Measurements from ENCODE around the gene SALL4. TPM values are rescaled to one million over a fixed set of nuclear protein-coding genes. Genes with fewer than 3 reads are reported as not detected.
"Not testable (repeated sequence)": the region's sequence is repeated elsewhere in the genome, so short reads cannot be mapped to it uniquely, and the experiment has no call there.

The SALL4 gene
- total RNA-seq, 4 donors from 2014 or later, result not detected

DNA sequence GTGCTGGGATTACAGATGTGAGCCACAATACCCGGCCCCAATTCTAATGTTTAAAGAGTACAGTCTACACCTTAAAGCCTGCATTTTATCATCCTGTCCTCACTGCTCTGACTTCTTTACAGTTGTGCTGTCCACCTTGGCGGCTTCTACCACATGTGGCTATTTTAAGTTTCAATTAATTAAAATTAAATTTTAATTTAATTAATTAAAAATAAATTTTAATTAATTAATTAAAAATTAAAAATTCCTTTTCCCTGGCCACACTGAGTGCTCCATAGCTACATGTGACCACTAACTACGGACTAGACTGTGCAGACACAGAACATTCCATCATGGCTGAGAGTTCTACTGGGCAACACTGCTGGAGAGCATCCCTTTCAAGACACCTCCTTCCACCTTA is 61.5 kb downstream of the SALL4 start:
- TF ChIP-seq POLR2A (IDR thresholded peaks at IDR 0.05; ENCODE audit: low read depth) (no peak), CTCF (IDR thresholded peaks at IDR 0.05) (no peak), POLR2AphosphoS5 (IDR thresholded peaks at IDR 0.05) (no peak), EP300 (IDR thresholded peaks at IDR 0.05) (no peak)
- no peaks in the 10 kb centered on the region for H3K36me3 ChIP-seq
- no peak overlapping the region for H3K27ac ChIP-seq (replicated peaks in 1 of 4)
- 90% methylated on average over 3 of the region's 3 CpGs for WGBS
- no peak overlapping the region for H3K4me3 ChIP-seq
- intact Hi-C loops (cut with DNase I), result no loop called here
- no peak for DNase-seq (ENCODE audit: extremely low spot score)
- H3K9me3 ChIP-seq, result no peaks in the 10 kb centered on the region
- peaks cover 6 to 34% (median 24%) of the 10 kb centered on the region in 4 donors for H3K4me1 ChIP-seq
- no peaks in the 10 kb centered on the region for H3K27me3 ChIP-seq

- DNase-seq (ENCODE audit: extremely low spot score); H3K27me3 ChIP-seq; intact Hi-C loops (cut with DNase I); H3K4me3 ChIP-seq; H3K9me3 ChIP-seq; H3K36me3 ChIP-seq; H3K27ac ChIP-seq (replicated peaks in 1 of 4): not testable (repeated sequence)
- peaks cover 12 to 39% (median 30%) of the 10 kb centered on the region in 4 donors for H3K4me1 ChIP-seq
- WGBS, result 95% methylated on average over 5 of the region's 7 CpGs
Measured at GRCh38 chr20:51740308-51740707, 62.0 kb downstream of the SALL4 start.

GRCh38 chr20:51739722-51740249 is 62.5 kb downstream of the SALL4 start:
- H3K9me3 ChIP-seq, result no peaks in the 10 kb centered on the region
- peaks cover 12 to 44% (median 34%) of the 10 kb centered on the region in 4 donors for H3K4me1 ChIP-seq
- 94% methylated on average over 4 of the region's 4 CpGs for WGBS
- TF ChIP-seq POLR2A (IDR thresholded peaks at IDR 0.05; ENCODE audit: low read depth) (no peak), POLR2AphosphoS5 (IDR thresholded peaks at IDR 0.05) (no peak), EP300 (IDR thresholded peaks at IDR 0.05) (no peak), CTCF (IDR thresholded peaks at IDR 0.05) (no peak)
- no peaks in the 10 kb centered on the region for H3K36me3 ChIP-seq
- no peak overlapping the region for H3K4me3 ChIP-seq
- intact Hi-C loops (cut with DNase I), result no loop called here
- H3K27me3 ChIP-seq, result no peaks in the 10 kb centered on the region
- H3K27ac ChIP-seq (replicated peaks in 1 of 4), result no peak overlapping the region
- no peak for DNase-seq (ENCODE audit: extremely low spot score)

DNA sequence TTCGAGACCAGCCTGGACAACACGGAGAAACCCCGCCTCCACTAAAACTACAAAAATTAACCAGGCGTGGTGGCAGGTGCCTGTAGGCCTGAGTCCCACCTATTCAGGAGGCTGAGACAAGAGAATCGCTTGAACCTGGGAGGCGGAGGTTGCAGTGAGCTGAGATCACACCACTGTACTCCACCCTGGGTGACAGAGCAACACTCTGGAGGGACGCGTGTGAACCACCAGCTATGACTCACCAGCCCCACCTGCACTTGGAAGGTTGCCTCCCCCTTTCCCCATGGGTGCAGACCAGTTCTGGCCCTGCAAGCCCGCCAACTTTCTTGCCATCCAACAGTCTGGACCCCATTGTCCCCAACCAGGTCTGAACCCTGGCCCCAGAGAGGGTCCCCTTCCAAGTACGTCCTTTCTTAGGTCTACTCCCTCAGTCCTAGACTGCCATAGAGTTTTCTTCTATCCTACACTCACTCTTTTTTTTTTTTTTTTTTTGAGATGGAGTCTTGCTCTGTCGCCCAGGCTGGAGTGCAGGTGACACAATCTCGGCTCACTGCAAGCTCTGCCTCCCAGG is 63.4 kb downstream of the SALL4 start:
- Histone ChIP-seq H3K27me3 (no peaks in the 10 kb centered on the region), H3K4me1 (peaks cover 12 to 39% (median 33%) of the 10 kb centered on the region in 4 donors), H3K4me3 (no peak overlapping the region), H3K9me3 (no peaks in the 10 kb centered on the region), H3K27ac (replicated peaks in 1 of 4) (no peak overlapping the region), H3K36me3 (no peaks in the 10 kb centered on the region)
- DNase-seq (ENCODE audit: extremely low spot score), result no peak
- TF ChIP-seq EP300 (IDR thresholded peaks at IDR 0.05), result no peak
- TF ChIP-seq POLR2A (IDR thresholded peaks at IDR 0.05; ENCODE audit: low read depth), result no peak
- TF ChIP-seq POLR2AphosphoS5 (IDR thresholded peaks at IDR 0.05), result no peak
- no peak for TF ChIP-seq CTCF (IDR thresholded peaks at IDR 0.05)
- WGBS, result 94% methylated on average over 12 of the region's 12 CpGs
- intact Hi-C loops (cut with DNase I), result no loop called here

DNA sequence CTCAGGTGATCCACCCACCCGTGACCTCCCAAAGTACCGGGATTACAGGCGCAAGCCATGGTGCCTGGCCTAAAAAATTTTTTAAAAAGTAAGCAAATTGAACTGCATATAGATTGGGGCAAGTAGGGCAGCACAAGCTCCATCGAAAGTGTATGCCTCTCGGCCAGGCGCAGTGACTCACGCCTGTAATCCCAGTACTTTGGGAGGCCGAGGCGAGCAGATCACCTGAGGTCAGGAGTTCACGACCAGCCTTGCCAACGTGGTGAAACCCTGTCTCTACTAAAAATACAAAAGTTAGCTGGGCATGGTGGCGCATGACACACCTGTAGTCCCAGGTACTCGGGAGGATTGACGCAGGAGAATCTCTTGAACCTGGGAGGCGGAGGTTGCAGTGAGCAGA is 64.1 kb downstream of the SALL4 start:
- peaks cover 12 to 39% (median 33%) of the 10 kb centered on the region in 4 donors for H3K4me1 ChIP-seq
- H3K27ac ChIP-seq (replicated peaks in 1 of 4); H3K27me3 ChIP-seq; H3K36me3 ChIP-seq; H3K9me3 ChIP-seq; DNase-seq (ENCODE audit: extremely low spot score); H3K4me3 ChIP-seq; intact Hi-C loops (cut with DNase I): not testable (repeated sequence)
- WGBS, result 96% methylated on average over 15 of the region's 15 CpGs

GRCh38 chr20:51736947-51737346 is 65.4 kb downstream of the SALL4 start:
- Histone ChIP-seq H3K36me3 (no peaks in the 10 kb centered on the region), H3K27ac (replicated peaks in 1 of 4) (no peak overlapping the region), H3K27me3 (no peaks in the 10 kb centered on the region), H3K9me3 (no peaks in the 10 kb centered on the region), H3K4me1 (peaks cover 14 to 39% (median 33%) of the 10 kb centered on the region in 4 donors), H3K4me3 (no peak overlapping the region)
- no peak for TF ChIP-seq POLR2AphosphoS5 (IDR thresholded peaks at IDR 0.05)
- TF ChIP-seq EP300 (IDR thresholded peaks at IDR 0.05), result no peak
- no peak for TF ChIP-seq POLR2A (IDR thresholded peaks at IDR 0.05; ENCODE audit: low read depth)
- TF ChIP-seq CTCF (IDR thresholded peaks at IDR 0.05), result no peak
- WGBS, result 74% methylated on average over 5 of the region's 5 CpGs
- no peak for DNase-seq (ENCODE audit: extremely low spot score)
- intact Hi-C loops (cut with DNase I), result no loop called here

All from esophagus muscularis mucosa (tissue), 4 donors.